ENCODE results near the gene MTURN.

- TF ChIP-seq EP300 (IDR thresholded peaks at IDR 0.05; ENCODE audit: borderline replicate concordance), result no peak
- no peak for TF ChIP-seq REST (IDR thresholded peaks at IDR 0.05; ENCODE audit: low read depth)
Observed at GRCh38 chr7:30177186-30177585, 42.4 kb downstream of the MTURN start.

Data from Ishikawa (cell line).